ENCODE measurements around the gene AHNAK. TPM values are rescaled to one million over a fixed set of nuclear protein-coding genes. Genes with fewer than 3 reads are reported as not detected.
A peak's percentile ranks its signal among the peaks of the same experiment; 100 is the strongest.

The AHNAK gene
- total and polyA plus RNA-seq, 8 donors, result 37.4 to 693 (median 554) TPM

DNA sequence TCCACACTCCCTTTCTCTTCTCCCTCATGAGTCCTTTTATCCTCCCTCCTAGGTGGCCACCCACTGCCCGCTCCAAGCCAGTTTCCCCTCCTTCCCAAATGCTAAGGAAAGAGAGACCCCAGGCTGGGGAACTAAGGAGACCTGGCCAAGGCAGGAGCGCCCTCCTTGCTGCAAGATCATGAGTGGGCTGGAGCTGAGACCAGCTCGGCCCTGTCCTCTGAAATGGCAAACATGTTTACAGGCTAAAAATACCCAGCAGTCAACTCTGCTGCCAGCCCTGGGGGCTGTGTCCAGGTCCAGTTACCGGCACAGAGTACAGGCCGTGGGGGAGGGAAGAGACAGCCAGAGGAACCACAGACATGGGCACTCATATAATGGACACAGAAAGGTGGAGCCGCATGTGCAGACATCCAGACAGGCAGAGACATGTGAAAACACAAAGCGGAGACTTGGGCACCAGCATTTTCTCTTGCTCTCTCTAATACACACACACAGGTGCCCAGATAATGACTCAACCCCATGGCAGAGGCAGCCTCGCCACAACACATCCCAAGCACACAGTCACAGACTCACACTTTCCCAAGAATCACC is 1.2 kb upstream of the AHNAK start:
- intact Hi-C loops (cut with DNase I; ENCODE audit: low total_unique reads), result no loop called here
- Histone ChIP-seq H3K36me3 (no peaks in the 10 kb centered on the region), H3K27ac (peak overlapping the region; percentile 93 to 99 (median 96)), H3K4me1 (peaks cover 63 to 81% (median 78%) of the 10 kb centered on the region in 4 donors), H3K27me3 (no peaks in the 10 kb centered on the region), H3K9me3 (no peaks in the 10 kb centered on the region), H3K4me3 (peak overlapping the region; percentile 83 to 95 (median 88))
- 26 to 33% (median 28%) methylated on average over 7 to 8 of the region's 8 CpGs for WGBS, 5 donors
- peak; percentile 51 to 62 for DNase-seq
- TF ChIP-seq POLR2AphosphoS5 (IDR thresholded peaks at IDR 0.05) (no peak), POLR2A (IDR thresholded peaks at IDR 0.05) (no peak), EP300 (IDR thresholded peaks at IDR 0.05) (no peak)
- TF ChIP-seq, protein P1, sequence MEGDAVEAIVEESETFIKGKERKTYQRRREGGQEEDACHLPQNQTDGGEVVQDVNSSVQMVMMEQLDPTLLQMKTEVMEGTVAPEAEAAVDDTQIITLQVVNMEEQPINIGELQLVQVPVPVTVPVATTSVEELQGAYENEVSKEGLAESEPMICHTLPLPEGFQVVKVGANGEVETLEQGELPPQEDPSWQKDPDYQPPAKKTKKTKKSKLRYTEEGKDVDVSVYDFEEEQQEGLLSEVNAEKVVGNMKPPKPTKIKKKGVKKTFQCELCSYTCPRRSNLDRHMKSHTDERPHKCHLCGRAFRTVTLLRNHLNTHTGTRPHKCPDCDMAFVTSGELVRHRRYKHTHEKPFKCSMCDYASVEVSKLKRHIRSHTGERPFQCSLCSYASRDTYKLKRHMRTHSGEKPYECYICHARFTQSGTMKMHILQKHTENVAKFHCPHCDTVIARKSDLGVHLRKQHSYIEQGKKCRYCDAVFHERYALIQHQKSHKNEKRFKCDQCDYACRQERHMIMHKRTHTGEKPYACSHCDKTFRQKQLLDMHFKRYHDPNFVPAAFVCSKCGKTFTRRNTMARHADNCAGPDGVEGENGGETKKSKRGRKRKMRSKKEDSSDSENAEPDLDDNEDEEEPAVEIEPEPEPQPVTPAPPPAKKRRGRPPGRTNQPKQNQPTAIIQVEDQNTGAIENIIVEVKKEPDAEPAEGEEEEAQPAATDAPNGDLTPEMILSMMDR (IDR thresholded peaks at IDR 0.05), result no peak

DNA sequence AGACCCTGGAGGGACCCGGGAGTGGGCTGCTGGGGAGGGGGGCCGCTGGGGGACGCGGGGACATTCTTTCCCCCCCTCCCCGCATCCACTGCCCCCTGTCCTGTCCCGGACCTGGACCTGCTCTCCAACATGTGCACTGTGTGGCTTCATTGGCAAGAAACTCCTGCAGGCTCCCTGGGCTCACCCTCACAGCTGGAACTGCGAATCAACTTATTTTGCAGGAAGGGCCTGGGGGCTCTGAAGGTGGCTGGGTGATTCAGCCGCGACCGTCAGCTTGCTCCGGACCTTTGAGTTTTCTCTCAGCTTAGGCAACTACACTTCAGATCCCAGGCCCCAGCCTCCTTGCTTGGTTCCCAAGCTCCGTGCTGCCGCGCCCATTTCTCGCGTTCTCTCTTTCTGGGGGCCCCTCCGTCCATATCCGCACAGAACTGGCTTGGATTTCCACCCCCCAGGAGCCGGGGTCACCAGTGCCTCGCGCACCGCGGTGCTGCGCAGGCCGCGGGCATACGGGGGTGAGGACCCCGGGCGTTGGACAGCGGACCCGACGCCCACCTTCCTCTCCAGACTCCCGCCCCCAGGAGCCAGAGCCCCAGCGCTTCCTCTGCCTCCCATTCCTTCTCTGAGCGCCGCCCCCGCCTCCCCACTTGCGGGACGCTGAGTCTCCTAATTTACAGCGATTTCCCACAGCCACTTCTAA is 471 bp upstream of the AHNAK start:
- H3K27me3 ChIP-seq, result no peaks in the 10 kb centered on the region
- 6 to 15% (median 10%) methylated on average over 32 to 40 of the region's 40 CpGs for WGBS, 5 donors
- no peaks in the 10 kb centered on the region for H3K36me3 ChIP-seq
- no peaks in the 10 kb centered on the region for H3K9me3 ChIP-seq
- peaks cover 63 to 81% (median 78%) of the 10 kb centered on the region in 4 donors for H3K4me1 ChIP-seq
- H3K27ac ChIP-seq, result peak overlapping the region; percentile 93 to 99 (median 96)
- H3K4me3 ChIP-seq, result peak overlapping the region; percentile 83 to 95 (median 88)
- peak in 1 of 2 donors; percentile 78 for DNase-seq
- intact Hi-C loops (cut with DNase I; ENCODE audit: low total_unique reads), result no loop called here
- TF ChIP-seq EP300 (IDR thresholded peaks at IDR 0.05) (no peak), POLR2AphosphoS5 (IDR thresholded peaks at IDR 0.05) (no peak), POLR2A (IDR thresholded peaks at IDR 0.05) (no peak)
- TF ChIP-seq, protein P1 (IDR thresholded peaks at IDR 0.05), result no peak

DNA sequence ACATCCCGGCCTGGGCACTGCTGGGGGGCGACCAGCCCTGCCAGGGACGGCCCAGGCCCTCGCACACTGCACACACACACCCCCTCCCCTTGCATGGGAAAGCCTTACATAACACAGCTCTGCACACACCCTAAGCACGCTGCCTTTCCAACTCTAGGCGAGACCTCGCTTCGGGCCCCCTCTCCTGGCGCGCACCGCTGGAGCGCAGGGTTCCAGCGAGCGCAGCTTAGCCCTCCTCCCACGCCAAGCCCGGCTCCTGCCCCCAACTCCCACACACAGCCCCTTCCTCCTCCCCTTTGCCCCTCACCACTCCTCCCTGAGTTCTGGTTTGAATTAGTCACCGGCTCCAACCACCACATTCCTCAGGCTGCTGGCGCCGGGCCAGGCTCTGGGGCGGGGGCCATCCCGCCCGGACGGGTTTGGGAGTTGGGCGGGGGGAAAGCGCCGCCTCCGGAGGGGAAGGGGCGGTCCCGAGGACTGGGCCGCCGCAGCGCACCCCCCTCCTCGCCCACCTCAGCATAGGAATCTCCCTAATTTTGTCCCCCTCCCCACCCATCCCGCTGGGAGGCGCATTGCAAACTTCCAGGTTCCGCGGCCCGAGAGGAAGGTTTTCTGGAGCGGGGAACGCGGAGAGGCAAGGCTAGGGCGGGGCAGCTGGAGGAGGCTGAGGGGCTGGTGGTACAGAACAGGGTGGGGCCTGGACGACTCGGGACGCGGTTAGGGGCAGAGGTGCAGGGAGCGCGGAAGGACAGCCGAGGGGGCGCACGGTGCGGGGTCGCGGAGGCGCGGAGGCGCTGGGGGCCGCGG is 966 bp downstream of the AHNAK start:
- Histone ChIP-seq H3K4me1 (peaks cover 65 to 81% (median 78%) of the 10 kb centered on the region in 4 donors), H3K9me3 (no peaks in the 10 kb centered on the region), H3K27ac (peak overlapping the region; percentile 93 to 99 (median 96)), H3K27me3 (no peaks in the 10 kb centered on the region), H3K36me3 (no peaks in the 10 kb centered on the region), H3K4me3 (peak overlapping the region; percentile 83 to 95 (median 88))
- TF ChIP-seq POLR2A (IDR thresholded peaks at IDR 0.05), result peak in 1 of 4 donors; percentile 42
- no peak for TF ChIP-seq EP300 (IDR thresholded peaks at IDR 0.05)
- TF ChIP-seq, protein P1 (IDR thresholded peaks at IDR 0.05), result no peak
- peak; percentile 24 to 77 (median 47) for TF ChIP-seq POLR2AphosphoS5 (IDR thresholded peaks at IDR 0.05)
- DNase-seq, result peak; percentile 89 to 97
- WGBS, 5 donors, result 0 to 1% (median 0%) methylated on average over 53 to 59 of the region's 59 CpGs
- intact Hi-C loops (cut with DNase I; ENCODE audit: low total_unique reads), result no loop called here

Data from stomach (tissue), 9 donors.